Mesenchymal stem cell (in vitro differentiated cells and primary cell): ENCODE measurements around the gene ACAA2.
"Not testable (repeated sequence)": the region's sequence is repeated elsewhere in the genome, so short reads cannot be mapped to it uniquely, and the experiment has no call there.

Source experiments
- DNase-seq: peaks from one replicate; pipeline ENCODE4 v3.0.0-alpha.2; 2013
- H2AFZ ChIP-seq: one replicate; pipeline ENCODE4 v1.6.1; 2013; ENCODE audit warnings: low read depth, mild to moderate bottlenecking, control low read depth, inconsistent platforms, low read length, moderate library complexity
- H2AK5ac ChIP-seq: 2 replicates; pipeline ENCODE4 v1.6.1; 2013; ENCODE audit warnings: low read length, moderate library complexity, mild to moderate bottlenecking, inconsistent platforms; ENCODE audit not compliant: severe bottlenecking
- H2BK120ac ChIP-seq: one replicate; pipeline ENCODE4 v1.6.1; 2013; ENCODE audit warnings: low read depth, mild to moderate bottlenecking, inconsistent platforms, low read length, moderate library complexity
- H2BK12ac ChIP-seq, 2 experiments: one replicate each; pipeline ENCODE4 v1.6.1; 2013; ENCODE audit warnings: inconsistent platforms in 2 of 2, low read length in 2 of 2, mild to moderate bottlenecking in 2 of 2, moderate library complexity in 2 of 2, control low read depth in 1 of 2
- H2BK15ac ChIP-seq: one replicate; pipeline ENCODE4 v1.6.1; 2013; ENCODE audit warnings: mild to moderate bottlenecking, low read depth, inconsistent platforms; ENCODE audit not compliant: poor library complexity, severe bottlenecking
- H2BK5ac ChIP-seq: 2 replicates; pipeline ENCODE4 v1.6.1; 2013; ENCODE audit warnings: low read depth, mild to moderate bottlenecking, low read length, control low read depth, inconsistent platforms; ENCODE audit not compliant: poor library complexity, severe bottlenecking
- H3K14ac ChIP-seq, 2 experiments: one replicate each; pipeline ENCODE4 v1.6.1; 2013; ENCODE audit warnings: inconsistent platforms in 2 of 2, low read length in 2 of 2, control low read depth in 1 of 2, mild to moderate bottlenecking in 1 of 2, moderate library complexity in 1 of 2
- H3K18ac ChIP-seq, 2 experiments: one replicate each; pipeline ENCODE4 v1.6.1; 2013; ENCODE audit warnings: inconsistent platforms in 2 of 2, low read length in 2 of 2, control low read depth in 1 of 2, low read depth in 1 of 2, mild to moderate bottlenecking in 1 of 2
- H3K23ac ChIP-seq, 2 experiments: one replicate each; pipeline ENCODE4 v1.6.1; 2013; ENCODE audit warnings: inconsistent platforms in 2 of 2, low read length in 2 of 2, mild to moderate bottlenecking in 2 of 2, moderate library complexity in 2 of 2, control low read depth in 1 of 2
- H3K27ac ChIP-seq: 2 replicates; pipeline ENCODE4 v1.5.1; 2013; ENCODE audit warnings: mild to moderate bottlenecking, moderate library complexity, low read length, control low read depth, inconsistent platforms; ENCODE audit not compliant: poor library complexity, severe bottlenecking
- H3K27me3 ChIP-seq, 2 experiments: 2 replicates each; pipeline versions ENCODE4 v1.6.1 to v1.7.0; 2013; ENCODE audit warnings: low read length in 2 of 2, mild to moderate bottlenecking in 2 of 2, moderate library complexity in 2 of 2, control low read depth in 1 of 2, inconsistent platforms in 1 of 2; ENCODE audit not compliant: control insufficient read depth in 1 of 2, insufficient read depth in 1 of 2
- H3K36me3 ChIP-seq, 2 experiments: 2 replicates each; pipeline versions ENCODE4 v1.6.1 to v1.7.0; 2013; ENCODE audit warnings: low read length in 2 of 2, control low read depth in 1 of 2, inconsistent platforms in 1 of 2, low read depth in 1 of 2, mild to moderate bottlenecking in 1 of 2; ENCODE audit not compliant: insufficient read depth in 2 of 2, control insufficient read depth in 1 of 2
- H3K4ac ChIP-seq, 2 experiments: one replicate each; pipeline ENCODE4 v1.6.1; 2013; ENCODE audit warnings: inconsistent platforms in 2 of 2, low read length in 2 of 2, mild to moderate bottlenecking in 2 of 2, moderate library complexity in 2 of 2, control low read depth in 1 of 2, low read depth in 1 of 2
- H3K4me1 ChIP-seq: 2 replicates; pipeline ENCODE4 v1.6.1; 2013; ENCODE audit warnings: low read depth, low read length, control low read depth; ENCODE audit not compliant: control insufficient read depth, insufficient read depth
- H3K4me2 ChIP-seq: 2 replicates; pipeline ENCODE4 v1.6.1; 2013; ENCODE audit warnings: low read length, mild to moderate bottlenecking, inconsistent platforms; ENCODE audit not compliant: poor library complexity, severe bottlenecking
- H3K4me3 ChIP-seq, 2 experiments: 2 replicates each; pipeline versions ENCODE4 v1.5.1 to v1.7.0; 2013; ENCODE audit warnings: low read length in 2 of 2, mild to moderate bottlenecking in 2 of 2, control low read depth in 1 of 2, low read depth in 1 of 2; ENCODE audit not compliant: insufficient read depth in 1 of 2
- H3K79me1 ChIP-seq: replicated peaks from 2 replicates; pipeline ENCODE4 v1.6.1; 2013; ENCODE audit warnings: mild to moderate bottlenecking, control low read depth, low read length, inconsistent platforms; ENCODE audit not compliant: poor library complexity, severe bottlenecking
- H3K9ac ChIP-seq: 2 replicates; pipeline ENCODE4 v1.7.0; 2013; ENCODE audit warnings: mild to moderate bottlenecking, low read length, moderate library complexity
- H3K9me3 ChIP-seq: 2 replicates; pipeline ENCODE4 v1.7.0; 2013; ENCODE audit warnings: mild to moderate bottlenecking, low read length; ENCODE audit not compliant: control insufficient read depth
- H4K8ac ChIP-seq: one replicate; pipeline ENCODE4 v1.6.1; 2013; ENCODE audit warnings: inconsistent platforms, mild to moderate bottlenecking, low read length, moderate library complexity
- H4K91ac ChIP-seq: one replicate; pipeline ENCODE4 v1.6.1; 2013; ENCODE audit warnings: mild to moderate bottlenecking, low read length, inconsistent platforms
- WGBS: methylation state at CpG from one replicate; pipeline ENCODE4 v1.1.7; 2013; ENCODE audit warnings: mixed read lengths; 5-methylcytosine and 5-hydroxymethylcytosine counted together

The ACAA2 gene

DNA sequence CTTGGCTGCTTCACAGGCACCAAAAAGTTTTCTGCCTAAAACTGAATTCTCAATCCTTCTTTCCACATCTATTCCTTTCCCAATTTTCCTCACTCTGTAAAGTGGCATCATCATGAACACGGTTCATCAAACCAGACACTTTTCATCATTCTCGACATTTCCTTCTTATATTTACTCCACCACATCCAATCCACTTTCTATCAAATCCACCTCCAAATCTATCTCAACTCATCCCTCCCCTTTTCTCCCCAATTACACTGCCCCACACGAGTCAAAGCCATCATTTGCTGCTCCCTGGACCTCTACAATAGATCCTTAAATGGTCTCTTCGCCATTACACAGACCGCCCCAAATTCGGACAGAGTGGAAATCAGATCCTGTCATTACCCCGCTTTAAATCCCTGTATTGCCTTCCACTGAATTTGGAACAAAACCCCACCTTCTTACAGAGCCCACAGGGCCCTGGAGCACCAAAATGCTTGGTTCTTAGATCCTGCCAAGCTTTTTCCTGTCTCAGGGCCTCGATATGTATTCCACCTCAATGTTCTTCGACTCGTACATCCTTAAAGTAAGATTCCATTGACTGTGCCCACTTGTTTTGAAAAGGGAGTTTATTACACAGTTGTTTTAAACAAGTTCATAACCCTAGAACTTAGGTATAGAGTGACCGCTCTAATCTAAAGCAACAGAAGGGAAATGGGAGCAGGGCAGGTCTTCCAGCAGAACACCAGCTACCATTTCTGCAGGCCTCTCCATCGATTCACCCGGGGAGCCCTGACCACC is 856 bp downstream of the ACAA2 start:
- peak overlapping the region; percentile 58 to 71 for H3K4ac ChIP-seq

GRCh38 chr18:49811151-49811938 is 2.0 kb downstream of the ACAA2 start:
- H3K14ac ChIP-seq, result no peak overlapping the region
- no peak overlapping the region for H2BK12ac ChIP-seq
- H4K8ac ChIP-seq, result no peak overlapping the region
- peaks cover 2% of the 10 kb centered on the region for H3K4me1 ChIP-seq
- H3K36me3 ChIP-seq, result no peaks in the 10 kb centered on the region
- H3K27me3 ChIP-seq, result no peaks in the 10 kb centered on the region
- peak overlapping the region; percentile 50 for H3K4me2 ChIP-seq
- no peak overlapping the region for H2BK15ac ChIP-seq
- H2AFZ ChIP-seq, result no peak overlapping the region
- H4K91ac ChIP-seq, result no peak overlapping the region
- H3K4ac ChIP-seq, result no peak overlapping the region
- no peak overlapping the region for H3K23ac ChIP-seq
- peaks cover 18% of the 10 kb centered on the region for H3K79me1 ChIP-seq
- DNase-seq, result no peak
- no peak overlapping the region for H3K18ac ChIP-seq
- WGBS, result 50% methylated on average over 6 of the region's 7 CpGs
- no peak overlapping the region for H2AK5ac ChIP-seq
- no peak overlapping the region for H2BK120ac ChIP-seq
- H3K27ac ChIP-seq, result peak overlapping the region; percentile 26
- no peak overlapping the region for H2BK5ac ChIP-seq
- peak overlapping the region in 1 of 2 experiments; percentile 96 for H3K4me3 ChIP-seq
- peak overlapping the region; percentile 98 for H3K9ac ChIP-seq
- peaks cover 4% of the 10 kb centered on the region for H3K9me3 ChIP-seq

More for the DNA sequence above, 856 bp downstream of the ACAA2 start:
- no peak overlapping the region for H2AFZ ChIP-seq
- peaks cover 2% of the 10 kb centered on the region for H3K4me1 ChIP-seq
- no peak overlapping the region for H2BK5ac ChIP-seq
- peak overlapping the region; percentile 73 for H2AK5ac ChIP-seq
- peak overlapping the region; percentile 98 for H3K9ac ChIP-seq
- no peak overlapping the region for H2BK12ac ChIP-seq
- peak; percentile 57 for DNase-seq
- H2BK15ac ChIP-seq, result no peak overlapping the region
- peak overlapping the region; percentile 96 to 99 for H3K18ac ChIP-seq
- H4K91ac ChIP-seq, result peak overlapping the region; percentile 98
- H3K4me2 ChIP-seq, result peak overlapping the region; percentile 100
- no peak overlapping the region for H3K14ac ChIP-seq
- peak overlapping the region in 1 of 2 experiments; percentile 86 for H3K23ac ChIP-seq
- peaks cover 13% of the 10 kb centered on the region for H3K79me1 ChIP-seq
- H3K27ac ChIP-seq, result peak overlapping the region; percentile 20
- peak overlapping the region; percentile 98 for H2BK120ac ChIP-seq
- peak overlapping the region; percentile 89 to 96 for H3K4me3 ChIP-seq
- peaks cover 0 to 2% of the 10 kb centered on the region in 2 experiments for H3K36me3 ChIP-seq
- H3K27me3 ChIP-seq, result no peaks in the 10 kb centered on the region
- H3K9me3 ChIP-seq, result peaks cover 4% of the 10 kb centered on the region
- peak overlapping the region; percentile 98 for H4K8ac ChIP-seq
- WGBS, result 36% methylated on average over 10 of the region's 13 CpGs

GRCh38 chr18:49808553-49809191 is 4.7 kb downstream of the ACAA2 start:
- not testable (repeated sequence) for H4K8ac ChIP-seq, H3K36me3 ChIP-seq, DNase-seq, H4K91ac ChIP-seq, H3K23ac ChIP-seq, H2AK5ac ChIP-seq, H3K9ac ChIP-seq, H3K4me1 ChIP-seq, H2BK5ac ChIP-seq, H3K4me3 ChIP-seq, H2AFZ ChIP-seq, H2BK12ac ChIP-seq, H3K9me3 ChIP-seq, H3K18ac ChIP-seq, H3K4ac ChIP-seq, H3K4me2 ChIP-seq, H3K14ac ChIP-seq, H2BK120ac ChIP-seq, H2BK15ac ChIP-seq, H3K27me3 ChIP-seq, H3K27ac ChIP-seq
- H3K79me1 ChIP-seq, result peaks cover 21% of the 10 kb centered on the region
- 96% methylated on average over 10 of the region's 10 CpGs for WGBS

DNA sequence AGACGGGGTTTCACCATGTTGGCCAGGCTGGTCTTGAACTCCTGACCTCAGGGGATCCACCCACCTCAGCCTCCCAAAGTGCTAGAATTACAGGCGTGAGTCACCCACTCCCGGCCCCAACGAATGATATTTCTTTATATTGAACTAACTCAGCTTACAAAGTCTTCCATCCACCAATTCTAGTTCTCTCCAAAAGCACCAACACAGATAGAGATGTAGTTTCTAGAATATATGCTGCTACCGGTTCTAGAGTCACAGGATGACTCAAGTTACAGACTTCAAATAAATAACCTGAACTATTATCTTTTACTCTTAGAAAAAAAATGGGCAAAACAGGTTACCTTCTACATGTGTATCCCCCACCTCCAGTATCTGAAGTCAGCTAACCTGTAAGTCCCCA is 9.2 kb downstream of the ACAA2 start:
- H3K9ac ChIP-seq, result no peak overlapping the region
- no peak overlapping the region for H4K91ac ChIP-seq
- no peak overlapping the region for H2BK5ac ChIP-seq
- H3K36me3 ChIP-seq, result peaks cover 0 to 16% of the 10 kb centered on the region in 2 experiments
- no peak overlapping the region for H3K4me2 ChIP-seq
- H2BK15ac ChIP-seq, result no peak overlapping the region
- H4K8ac ChIP-seq, result no peak overlapping the region
- no peak overlapping the region for H2AFZ ChIP-seq
- H3K4me3 ChIP-seq, result no peak overlapping the region
- no peak overlapping the region for H3K14ac ChIP-seq
- no peak overlapping the region for H2BK12ac ChIP-seq
- WGBS, result 100% methylated on average over 5 of the region's 5 CpGs
- H2AK5ac ChIP-seq, result no peak overlapping the region
- no peak overlapping the region for H3K4ac ChIP-seq
- no peaks in the 10 kb centered on the region for H3K27me3 ChIP-seq
- H3K4me1 ChIP-seq, result no peaks in the 10 kb centered on the region
- no peak overlapping the region for H3K27ac ChIP-seq
- H2BK120ac ChIP-seq, result no peak overlapping the region
- H3K18ac ChIP-seq, result no peak overlapping the region
- DNase-seq, result no peak
- H3K79me1 ChIP-seq, result peaks cover 18% of the 10 kb centered on the region
- no peaks in the 10 kb centered on the region for H3K9me3 ChIP-seq
- no peak overlapping the region for H3K23ac ChIP-seq
